Esophagus squamous epithelium (tissue), 4 donors: ENCODE measurements around the gene CROT.

Experiments used
- POLR2A ChIP-seq, 4 donors: fragments of 450-650 bp; IDR thresholded peaks; one replicate each; pipeline ENCODE4 v1.6.1; 2017; ENCODE audit warnings: antibody characterized with exemption in 4 of 4, mild to moderate bottlenecking in 4 of 4, moderate library complexity in 3 of 4
- TF ChIP-seq, protein P1 (sequence below), 6 experiments: fragments of 450-650 bp in 4 of 6; fragments of 200-600 bp in 2 of 6; sonication (generic) in 2 of 6; IDR thresholded peaks; one replicate each; pipeline ENCODE4 v1.5.1; 2016 to 2019; ENCODE audit warnings: antibody characterized with exemption in 6 of 6, mild to moderate bottlenecking in 4 of 6, moderate library complexity in 4 of 6

DNA sequence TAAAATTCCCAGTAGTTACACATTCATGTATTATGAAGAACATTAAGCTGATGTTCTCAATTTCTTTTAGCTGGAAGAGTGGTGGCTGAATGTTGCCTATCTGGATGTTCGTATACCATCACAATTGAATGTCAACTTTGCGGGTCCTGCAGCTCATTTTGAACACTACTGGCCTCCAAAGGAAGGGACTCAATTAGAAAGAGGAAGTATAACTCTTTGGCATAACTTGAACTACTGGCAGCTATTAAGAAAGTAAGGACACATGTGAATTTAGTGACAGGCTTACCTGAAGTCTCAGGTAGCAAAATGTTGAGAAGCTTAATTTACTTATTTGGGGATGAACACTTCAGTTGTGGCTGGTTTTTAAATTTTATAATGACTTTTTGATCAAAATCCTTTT is 15.9 kb downstream of the CROT start:
- TF ChIP-seq, protein P1, sequence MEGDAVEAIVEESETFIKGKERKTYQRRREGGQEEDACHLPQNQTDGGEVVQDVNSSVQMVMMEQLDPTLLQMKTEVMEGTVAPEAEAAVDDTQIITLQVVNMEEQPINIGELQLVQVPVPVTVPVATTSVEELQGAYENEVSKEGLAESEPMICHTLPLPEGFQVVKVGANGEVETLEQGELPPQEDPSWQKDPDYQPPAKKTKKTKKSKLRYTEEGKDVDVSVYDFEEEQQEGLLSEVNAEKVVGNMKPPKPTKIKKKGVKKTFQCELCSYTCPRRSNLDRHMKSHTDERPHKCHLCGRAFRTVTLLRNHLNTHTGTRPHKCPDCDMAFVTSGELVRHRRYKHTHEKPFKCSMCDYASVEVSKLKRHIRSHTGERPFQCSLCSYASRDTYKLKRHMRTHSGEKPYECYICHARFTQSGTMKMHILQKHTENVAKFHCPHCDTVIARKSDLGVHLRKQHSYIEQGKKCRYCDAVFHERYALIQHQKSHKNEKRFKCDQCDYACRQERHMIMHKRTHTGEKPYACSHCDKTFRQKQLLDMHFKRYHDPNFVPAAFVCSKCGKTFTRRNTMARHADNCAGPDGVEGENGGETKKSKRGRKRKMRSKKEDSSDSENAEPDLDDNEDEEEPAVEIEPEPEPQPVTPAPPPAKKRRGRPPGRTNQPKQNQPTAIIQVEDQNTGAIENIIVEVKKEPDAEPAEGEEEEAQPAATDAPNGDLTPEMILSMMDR (IDR thresholded peaks at IDR 0.05), result no peak
- TF ChIP-seq POLR2A (IDR thresholded peaks at IDR 0.05), result no peak
